ENCODE measurements around the gene NAA35. TPM values are rescaled to one million over a fixed set of nuclear protein-coding genes. Genes with fewer than 3 reads are reported as not detected.

NAA35 gene
- total RNA-seq, 2 experiments from 2014 or later, result 9.5 to 20.2 TPM

DNA sequence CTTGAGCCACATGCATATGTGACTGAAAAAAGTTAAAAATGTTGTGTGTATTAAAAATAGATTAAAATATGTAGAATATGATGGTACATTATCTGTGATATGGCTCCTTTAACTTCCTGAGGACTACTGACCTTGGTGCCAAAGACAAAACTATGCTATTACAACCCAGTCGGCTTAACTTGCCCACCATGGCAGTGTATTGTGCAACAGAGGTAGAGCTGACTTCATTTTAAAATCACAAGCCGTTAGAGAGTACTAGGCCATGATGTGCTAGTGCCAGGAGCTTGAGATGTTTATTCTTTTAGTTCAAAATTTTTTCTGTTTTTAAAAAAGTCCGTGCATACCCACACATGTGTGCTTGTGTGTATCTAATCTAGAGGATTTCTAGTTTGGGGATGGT is 46.3 kb downstream of the NAA35 start:
- no TSS peak for BruUV-seq (replicated peaks)
- POLR2A ChIA-PET, result interaction anchor here (0.6 kb wide), 2 partner anchors 38 to 48 kb away, joined by 3 read pairs; no protein-coding TSS in a partner anchor
- no peak overlapping the region for H2AFZ ChIP-seq (ENCODE audit: low read length)
- no peak overlapping the region for H3K4me2 ChIP-seq (ENCODE audit: low read length)
- intact Hi-C loops (cut with micrococcal nuclease; ENCODE audit: unreplicated experiment), result no loop called here
- H3K9me3 ChIP-seq (ENCODE audit: low read length), result no peaks in the 10 kb centered on the region
- no peak overlapping the region for H3K27ac ChIP-seq (ENCODE audit: low read depth, low read length, poor library complexity, severe bottlenecking)
- H3K4me1 ChIP-seq (ENCODE audit: insufficient read depth, low read length, poor library complexity, severe bottlenecking), result no peaks in the 10 kb centered on the region
- DNase-seq (ENCODE audit: low spot score), result no peak
- no peaks in the 10 kb centered on the region for H3K9me2 ChIP-seq (ENCODE audit: insufficient read depth, low read length)
- no peak for TF ChIP-seq EZH2phosphoT487 (IDR thresholded peaks at IDR 0.05; ENCODE audit: borderline replicate concordance, low read depth, low read length)
- TF ChIP-seq, protein P1, sequence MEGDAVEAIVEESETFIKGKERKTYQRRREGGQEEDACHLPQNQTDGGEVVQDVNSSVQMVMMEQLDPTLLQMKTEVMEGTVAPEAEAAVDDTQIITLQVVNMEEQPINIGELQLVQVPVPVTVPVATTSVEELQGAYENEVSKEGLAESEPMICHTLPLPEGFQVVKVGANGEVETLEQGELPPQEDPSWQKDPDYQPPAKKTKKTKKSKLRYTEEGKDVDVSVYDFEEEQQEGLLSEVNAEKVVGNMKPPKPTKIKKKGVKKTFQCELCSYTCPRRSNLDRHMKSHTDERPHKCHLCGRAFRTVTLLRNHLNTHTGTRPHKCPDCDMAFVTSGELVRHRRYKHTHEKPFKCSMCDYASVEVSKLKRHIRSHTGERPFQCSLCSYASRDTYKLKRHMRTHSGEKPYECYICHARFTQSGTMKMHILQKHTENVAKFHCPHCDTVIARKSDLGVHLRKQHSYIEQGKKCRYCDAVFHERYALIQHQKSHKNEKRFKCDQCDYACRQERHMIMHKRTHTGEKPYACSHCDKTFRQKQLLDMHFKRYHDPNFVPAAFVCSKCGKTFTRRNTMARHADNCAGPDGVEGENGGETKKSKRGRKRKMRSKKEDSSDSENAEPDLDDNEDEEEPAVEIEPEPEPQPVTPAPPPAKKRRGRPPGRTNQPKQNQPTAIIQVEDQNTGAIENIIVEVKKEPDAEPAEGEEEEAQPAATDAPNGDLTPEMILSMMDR (conservative IDR thresholded peaks at IDR 0.05; ENCODE audit: low read length), result no peak
- H3K36me3 ChIP-seq (ENCODE audit: insufficient read depth, low read length), result peaks cover 26% of the 10 kb centered on the region
- CTCF ChIA-PET (ENCODE audit: unreplicated experiment), result no interaction called here
- no peaks in the 10 kb centered on the region for H3K79me2 ChIP-seq (ENCODE audit: insufficient read depth, low read depth, low read length)
- H4K20me1 ChIP-seq (ENCODE audit: insufficient read depth, low read length), result no peaks in the 10 kb centered on the region
- H3K4me3 ChIP-seq (ENCODE audit: low read depth, low read length, poor library complexity, severe bottlenecking), result no peak overlapping the region

DNA sequence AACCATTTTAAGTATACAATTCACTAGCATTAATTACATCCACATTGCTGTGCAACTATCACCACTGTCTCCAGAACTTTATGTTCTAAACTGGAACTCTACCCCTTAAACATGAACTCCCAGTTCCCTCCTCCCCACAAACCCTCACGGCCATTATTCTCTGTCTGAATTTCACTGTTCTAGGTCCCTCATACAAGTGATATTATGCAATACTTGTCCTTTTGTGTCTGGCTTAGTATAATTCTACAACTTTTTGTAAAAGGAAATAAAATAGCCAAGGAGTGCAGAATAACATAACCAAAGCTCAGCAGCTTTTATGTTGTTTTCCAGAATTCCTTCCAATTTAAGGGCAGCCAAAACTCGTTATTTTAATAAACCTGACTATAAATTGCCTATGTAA is 53.2 kb downstream of the NAA35 start:
- no peaks in the 10 kb centered on the region for H3K9me3 ChIP-seq (ENCODE audit: low read length)
- no peak overlapping the region for H3K4me2 ChIP-seq (ENCODE audit: low read length)
- no peak overlapping the region for H3K4me3 ChIP-seq (ENCODE audit: low read depth, low read length, poor library complexity, severe bottlenecking)
- no peaks in the 10 kb centered on the region for H3K4me1 ChIP-seq (ENCODE audit: insufficient read depth, low read length, poor library complexity, severe bottlenecking)
- no peaks in the 10 kb centered on the region for H3K79me2 ChIP-seq (ENCODE audit: insufficient read depth, low read depth, low read length)
- TF ChIP-seq, protein P1 (conservative IDR thresholded peaks at IDR 0.05; ENCODE audit: low read length), result no peak
- TF ChIP-seq EZH2phosphoT487 (IDR thresholded peaks at IDR 0.05; ENCODE audit: borderline replicate concordance, low read depth, low read length), result no peak
- no peak overlapping the region for H3K27ac ChIP-seq (ENCODE audit: low read depth, low read length, poor library complexity, severe bottlenecking)
- intact Hi-C loops (cut with micrococcal nuclease; ENCODE audit: unreplicated experiment), result no loop called here
- BruUV-seq (replicated peaks), result no TSS peak
- ChIA-PET CTCF (ENCODE audit: unreplicated experiment) (no interaction called here), POLR2A (no interaction called here)
- no peak for DNase-seq (ENCODE audit: low spot score)
- H3K36me3 ChIP-seq (ENCODE audit: insufficient read depth, low read length), result peaks cover 28% of the 10 kb centered on the region
- no peaks in the 10 kb centered on the region for H3K9me2 ChIP-seq (ENCODE audit: insufficient read depth, low read length)
- H2AFZ ChIP-seq (ENCODE audit: low read length), result no peak overlapping the region
- H4K20me1 ChIP-seq (ENCODE audit: insufficient read depth, low read length), result no peaks in the 10 kb centered on the region

DNA sequence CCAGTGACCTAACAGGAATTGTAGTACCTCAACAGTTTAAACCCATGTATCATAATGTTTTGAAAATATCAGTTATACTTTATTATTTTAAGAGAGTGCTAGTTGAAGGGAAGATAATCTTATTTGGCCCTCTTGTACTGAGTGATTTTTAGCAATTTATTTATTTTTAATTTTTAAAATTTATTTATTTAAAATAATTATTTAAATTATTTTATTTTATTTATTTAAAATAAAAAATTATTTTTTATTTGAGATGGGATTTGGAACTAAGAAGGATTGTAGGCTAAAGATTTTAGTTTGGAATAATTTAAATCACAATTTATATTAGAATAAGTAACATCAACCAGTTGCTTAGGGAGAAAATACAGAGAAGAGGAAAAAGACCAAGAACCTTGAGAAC is 54.2 kb downstream of the NAA35 start:
- Histone ChIP-seq H3K4me1 (ENCODE audit: insufficient read depth, low read length, poor library complexity, severe bottlenecking) (no peaks in the 10 kb centered on the region), H3K4me3 (ENCODE audit: low read depth, low read length, poor library complexity, severe bottlenecking) (no peak overlapping the region), H2AFZ (ENCODE audit: low read length) (no peak overlapping the region), H3K9me2 (ENCODE audit: insufficient read depth, low read length) (no peaks in the 10 kb centered on the region), H3K36me3 (ENCODE audit: insufficient read depth, low read length) (peaks cover 35% of the 10 kb centered on the region), H4K20me1 (ENCODE audit: insufficient read depth, low read length) (no peaks in the 10 kb centered on the region), H3K4me2 (ENCODE audit: low read length) (no peak overlapping the region), H3K27ac (ENCODE audit: low read depth, low read length, poor library complexity, severe bottlenecking) (no peak overlapping the region), H3K9me3 (ENCODE audit: low read length) (no peaks in the 10 kb centered on the region), H3K79me2 (ENCODE audit: insufficient read depth, low read depth, low read length) (no peaks in the 10 kb centered on the region)
- intact Hi-C loops (cut with micrococcal nuclease; ENCODE audit: unreplicated experiment), result no loop called here
- DNase-seq (ENCODE audit: low spot score), result no peak
- POLR2A ChIA-PET, result interaction anchor here (0.7 kb wide), 1 partner anchor 19 kb away, joined by 4 read pairs; no protein-coding TSS in a partner anchor
- no TSS peak for BruUV-seq (replicated peaks)
- TF ChIP-seq EZH2phosphoT487 (IDR thresholded peaks at IDR 0.05; ENCODE audit: borderline replicate concordance, low read depth, low read length), result no peak
- CTCF ChIA-PET (ENCODE audit: unreplicated experiment), result no interaction called here

Measured in OCI-LY7 (cell line).